Fibroblast of lung (primary cell): Measurements from ENCODE around the gene PLEKHM2.

ENCODE experiments used
- EZH2 ChIP-seq: IDR thresholded peaks from 2 replicates; pipeline ENCODE4 v1.5.1; 2012; ENCODE audit warnings: low read length, control low read depth, mild to moderate bottlenecking; ENCODE audit errors: missing control alignments
- TF ChIP-seq, protein P1 (sequence below), 2 donors: IDR thresholded peaks in 1 of 2; conservative IDR thresholded peaks in 1 of 2; 1 replicate in 1 of 2; 2 replicates in 1 of 2; pipeline ENCODE4 v1.5.1; 2011 to 2012; ENCODE audit warnings: low read length in 2 of 2, control low read depth in 1 of 2, inconsistent platforms in 1 of 2, low read depth in 1 of 2, mild to moderate bottlenecking in 1 of 2

DNA sequence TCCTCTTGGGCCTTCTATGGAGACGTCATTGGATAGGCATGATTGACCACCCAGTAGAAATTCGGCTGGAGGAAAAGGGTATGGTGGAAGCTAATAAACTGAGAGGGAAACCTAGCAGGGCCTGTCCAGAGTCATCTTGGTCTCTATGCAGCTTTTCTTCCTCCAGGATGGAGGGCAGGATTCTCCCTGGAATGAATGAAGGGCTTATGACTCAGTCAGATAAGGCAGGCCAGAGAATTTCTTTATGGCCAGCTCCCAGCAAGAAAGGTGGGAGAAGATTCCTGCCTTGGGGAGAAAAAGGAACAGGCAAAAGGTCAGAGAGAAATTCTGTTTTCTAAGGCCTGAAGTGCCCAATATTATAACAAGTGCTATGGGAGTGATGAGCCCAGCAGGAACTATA is 91.6 kb downstream of the PLEKHM2 start:
- TF ChIP-seq, protein P1, sequence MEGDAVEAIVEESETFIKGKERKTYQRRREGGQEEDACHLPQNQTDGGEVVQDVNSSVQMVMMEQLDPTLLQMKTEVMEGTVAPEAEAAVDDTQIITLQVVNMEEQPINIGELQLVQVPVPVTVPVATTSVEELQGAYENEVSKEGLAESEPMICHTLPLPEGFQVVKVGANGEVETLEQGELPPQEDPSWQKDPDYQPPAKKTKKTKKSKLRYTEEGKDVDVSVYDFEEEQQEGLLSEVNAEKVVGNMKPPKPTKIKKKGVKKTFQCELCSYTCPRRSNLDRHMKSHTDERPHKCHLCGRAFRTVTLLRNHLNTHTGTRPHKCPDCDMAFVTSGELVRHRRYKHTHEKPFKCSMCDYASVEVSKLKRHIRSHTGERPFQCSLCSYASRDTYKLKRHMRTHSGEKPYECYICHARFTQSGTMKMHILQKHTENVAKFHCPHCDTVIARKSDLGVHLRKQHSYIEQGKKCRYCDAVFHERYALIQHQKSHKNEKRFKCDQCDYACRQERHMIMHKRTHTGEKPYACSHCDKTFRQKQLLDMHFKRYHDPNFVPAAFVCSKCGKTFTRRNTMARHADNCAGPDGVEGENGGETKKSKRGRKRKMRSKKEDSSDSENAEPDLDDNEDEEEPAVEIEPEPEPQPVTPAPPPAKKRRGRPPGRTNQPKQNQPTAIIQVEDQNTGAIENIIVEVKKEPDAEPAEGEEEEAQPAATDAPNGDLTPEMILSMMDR (conservative IDR thresholded peaks at IDR 0.05 in 1 of 2, IDR thresholded peaks at IDR 0.05 in 1 of 2; ENCODE audit: low read depth in 1 of 2, low read length in 2 of 2), result no peak
- no peak for TF ChIP-seq EZH2
